Inflammatory macrophage treated with lipopolysaccharide for 4 hours (primary cell): Measurements from ENCODE around the gene RASGRP1.
"Not testable (repeated sequence)": the region's sequence is repeated elsewhere in the genome, so short reads cannot be mapped to it uniquely, and the experiment has no call there.

Source experiments
- DNase-seq: peaks from one replicate; pipeline ENCODE4 v3.0.0-alpha.2; 2020

The RASGRP1 gene

DNA sequence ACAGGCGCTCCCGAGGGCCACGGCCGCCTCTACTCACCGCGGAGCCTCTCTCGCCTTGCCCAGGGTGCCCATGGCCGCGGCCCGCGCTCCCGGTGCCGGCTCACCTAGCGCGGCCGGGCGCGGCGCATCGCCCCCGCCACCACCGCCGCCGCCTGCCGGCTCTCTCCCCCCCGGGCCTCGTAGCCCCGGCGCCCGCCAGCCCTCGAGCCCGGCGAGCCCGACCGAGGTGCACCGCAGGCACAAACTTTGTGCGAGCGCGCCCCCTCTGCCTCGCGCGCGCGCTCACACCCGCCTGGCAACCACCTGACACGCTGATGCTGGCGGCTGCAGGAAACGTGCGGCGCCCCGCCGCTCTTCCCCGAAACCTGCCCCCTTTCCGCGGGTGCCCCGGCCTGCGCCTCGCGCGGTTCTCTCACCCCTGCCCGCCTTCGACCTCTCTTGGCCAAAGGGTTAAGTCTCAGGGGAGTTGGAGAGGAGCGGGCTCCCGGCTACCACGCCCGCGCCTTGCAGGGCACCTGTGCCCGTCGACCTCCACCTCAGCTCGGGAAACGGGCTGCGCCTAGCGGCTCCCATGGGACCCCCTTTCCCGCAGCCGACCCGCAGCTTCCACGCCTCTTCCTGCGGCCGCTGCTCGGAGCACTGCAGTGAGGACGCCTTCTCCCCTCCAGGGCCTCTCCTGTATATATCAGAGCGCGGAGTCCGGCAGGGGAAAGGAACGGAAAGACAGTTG lies at the start of gene RASGRP1:
RASGRP1 (minus strand) TSS at position 258 of the 730 bp plus-strand sequence; CDS start at position 72, 186 bp downstream.
- peak; percentile 71 for DNase-seq

GRCh38 chr15:38613085-38613484 lies 48.5 kb upstream of the RASGRP1 start:
- no peak for DNase-seq

DNA sequence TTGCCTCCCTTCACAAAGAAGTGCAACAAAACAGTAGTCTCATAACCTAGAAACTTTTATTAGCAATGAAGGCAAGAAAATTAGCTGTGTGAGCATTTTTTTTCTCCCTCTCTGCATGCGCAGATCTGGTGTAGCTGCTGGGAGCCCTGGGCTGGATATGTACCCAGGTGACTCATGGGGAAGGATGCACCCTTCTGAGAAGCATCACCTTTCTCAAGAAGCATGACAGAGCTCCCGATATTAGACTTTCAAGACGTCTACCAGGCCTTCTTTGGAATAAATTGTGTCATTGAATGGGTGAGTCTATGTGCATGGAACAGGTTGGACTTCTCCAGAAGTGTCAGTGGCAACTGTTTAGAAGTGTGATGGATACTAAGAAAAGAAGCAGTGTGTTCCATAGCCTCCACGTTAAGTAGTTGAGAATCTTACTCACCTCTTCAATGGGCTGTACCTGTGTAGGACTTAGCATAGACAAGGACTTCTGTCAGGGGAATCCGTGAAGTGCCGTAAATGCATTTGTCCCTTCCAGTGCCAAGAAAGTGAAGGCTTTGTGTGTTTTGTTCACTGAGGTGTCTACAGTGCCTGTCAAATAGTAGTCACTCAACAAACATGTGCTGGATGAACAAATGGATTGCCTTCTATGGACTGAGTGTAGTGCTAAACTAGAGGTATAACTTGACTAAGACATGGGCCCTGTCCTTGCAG lies 47.7 kb upstream of the RASGRP1 start:
- DNase-seq, result no peak

GRCh38 chr15:38611228-38611627 lies 46.6 kb upstream of the RASGRP1 start:
- no peak for DNase-seq

- DNase-seq, result no peak
These were observed 46.1 kb upstream of the RASGRP1 start for GRCh38 chr15:38610748-38611147.

- no peak for DNase-seq
These were observed 44.6 kb upstream of the RASGRP1 start for GRCh38 chr15:38609097-38609738.

GRCh38 chr15:38608682-38609081 lies 44.1 kb upstream of the RASGRP1 start:
- no peak for DNase-seq

DNA sequence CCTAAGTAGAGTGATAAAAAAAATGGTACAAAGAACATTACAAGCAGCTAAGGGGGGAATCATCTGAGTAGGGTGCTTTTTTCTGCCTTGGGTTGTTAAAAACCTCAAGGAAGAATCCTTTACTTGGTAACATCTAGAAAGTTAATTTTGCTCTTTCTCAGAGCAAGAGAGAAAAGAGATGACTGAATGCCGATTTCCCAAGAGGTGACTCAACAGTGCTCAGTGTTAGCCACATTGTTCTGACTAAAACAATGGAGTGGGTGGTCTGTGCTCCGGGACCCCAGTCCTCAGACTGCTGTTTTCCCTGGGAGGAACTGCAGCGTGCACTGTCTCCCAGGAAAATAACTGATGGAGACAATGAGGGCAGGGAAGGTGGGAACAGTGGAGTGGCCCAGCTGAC lies 41.1 kb upstream of the RASGRP1 start:
- peak; percentile 62 for DNase-seq

DNA sequence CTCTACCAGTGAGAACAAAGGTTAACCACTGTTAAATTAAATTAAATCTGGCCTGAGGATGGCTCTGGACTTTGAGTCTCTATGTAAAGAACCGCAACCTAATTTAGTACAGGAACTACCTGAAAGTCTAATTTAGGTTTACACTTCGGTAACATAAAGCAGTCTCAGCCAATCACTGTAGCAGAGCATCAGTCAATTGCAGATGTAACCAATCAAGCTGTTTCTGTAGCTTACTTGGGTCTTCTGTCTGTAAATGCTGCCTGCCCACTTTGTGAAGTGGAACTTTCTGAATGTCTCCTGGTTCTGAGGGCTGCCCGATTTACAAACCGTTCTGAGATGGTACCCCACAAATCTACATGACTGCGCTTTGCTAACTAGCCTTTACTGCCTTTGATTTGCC lies 39.1 kb upstream of the RASGRP1 start:
- no peak for DNase-seq

DNA sequence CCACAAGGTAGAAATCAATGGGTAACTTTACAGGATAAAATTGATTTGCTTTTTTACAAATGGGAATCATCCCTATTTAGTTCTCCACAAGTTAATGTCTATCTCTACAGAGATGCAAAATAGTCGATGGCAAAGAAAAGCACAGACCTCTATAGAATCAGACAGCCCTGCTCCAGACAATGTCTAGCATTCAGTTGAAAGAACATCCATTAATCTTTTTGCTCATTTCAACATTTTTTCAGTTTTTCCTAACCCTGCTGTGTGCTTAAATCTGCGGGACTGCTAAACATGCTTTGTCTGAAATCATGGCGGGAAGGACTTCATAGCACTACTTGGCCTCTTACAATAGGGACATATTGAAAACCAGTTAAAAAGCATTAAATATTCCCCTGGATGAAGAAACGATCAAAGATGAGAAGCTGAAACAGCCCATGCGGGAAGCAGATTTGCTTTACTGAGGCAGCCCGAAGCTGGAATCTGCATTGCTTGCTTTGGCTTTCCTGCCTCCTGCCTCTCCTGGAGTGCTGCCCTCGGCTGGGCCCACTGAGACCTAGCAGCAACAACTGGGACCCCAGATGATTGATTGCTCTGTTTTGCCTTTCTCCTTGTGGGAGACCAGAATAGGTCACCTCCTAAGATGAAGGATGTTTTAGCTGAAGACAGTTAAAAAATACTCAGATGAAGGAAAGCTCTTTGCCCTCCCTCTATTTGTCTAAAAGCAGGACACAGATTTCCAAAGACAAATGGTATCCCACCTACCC lies 38.5 kb upstream of the RASGRP1 start:
- DNase-seq, result no peak

- no peak for DNase-seq
These were observed 35.6 kb upstream of the RASGRP1 start for GRCh38 chr15:38600236-38600635.

GRCh38 chr15:38598749-38599148 lies 34.1 kb upstream of the RASGRP1 start:
- DNase-seq, result no peak

- DNase-seq, result no peak
These were observed 32.7 kb upstream of the RASGRP1 start for GRCh38 chr15:38597219-38597800.

GRCh38 chr15:38593524-38593923 lies 28.9 kb upstream of the RASGRP1 start:
- DNase-seq, result no peak

DNA sequence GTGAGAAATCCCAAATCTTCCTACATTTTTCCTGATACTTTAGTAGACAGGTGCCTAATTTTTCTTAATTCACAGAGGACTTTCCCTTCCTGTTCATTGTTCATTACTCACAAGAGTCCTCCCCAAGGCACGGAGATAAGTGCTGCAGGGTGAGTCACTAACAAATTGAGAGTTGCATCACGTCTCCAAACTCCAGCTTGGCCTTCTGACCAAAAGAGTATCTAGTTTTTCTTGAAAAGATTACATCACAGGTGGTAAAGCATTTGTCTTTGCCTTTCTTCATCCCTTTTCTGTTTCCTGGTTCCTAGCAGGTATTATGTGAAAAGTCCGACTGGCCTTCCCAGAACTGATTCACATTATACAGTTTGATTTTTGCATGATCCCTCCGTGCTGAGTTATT lies 24.9 kb upstream of the RASGRP1 start:
- DNase-seq, result peak; percentile 88

- DNase-seq, result no peak
These were observed 24.1 kb upstream of the RASGRP1 start for GRCh38 chr15:38588672-38589071.

- peak; percentile 50 for DNase-seq
These were observed 22.6 kb upstream of the RASGRP1 start for GRCh38 chr15:38587214-38587613.

DNA sequence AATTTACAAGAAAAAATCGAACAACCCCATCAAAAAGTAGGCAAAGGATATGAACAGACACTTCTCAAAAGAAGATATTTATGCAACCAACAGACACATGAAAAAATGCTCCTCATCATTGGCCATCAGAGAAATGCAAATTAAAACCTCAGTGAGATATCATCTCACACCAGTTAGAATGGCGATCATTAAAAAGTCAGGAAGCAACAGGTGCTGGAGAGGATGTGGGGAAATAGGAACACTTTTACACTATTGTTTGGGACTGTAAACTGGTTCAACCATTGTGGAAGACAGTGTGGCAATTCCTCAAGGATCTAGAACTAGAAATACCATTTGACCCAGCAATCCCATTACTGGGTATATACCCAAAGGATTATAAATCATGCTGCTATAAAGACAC lies 21.4 kb upstream of the RASGRP1 start:
- DNase-seq, result not testable (repeated sequence)

DNA sequence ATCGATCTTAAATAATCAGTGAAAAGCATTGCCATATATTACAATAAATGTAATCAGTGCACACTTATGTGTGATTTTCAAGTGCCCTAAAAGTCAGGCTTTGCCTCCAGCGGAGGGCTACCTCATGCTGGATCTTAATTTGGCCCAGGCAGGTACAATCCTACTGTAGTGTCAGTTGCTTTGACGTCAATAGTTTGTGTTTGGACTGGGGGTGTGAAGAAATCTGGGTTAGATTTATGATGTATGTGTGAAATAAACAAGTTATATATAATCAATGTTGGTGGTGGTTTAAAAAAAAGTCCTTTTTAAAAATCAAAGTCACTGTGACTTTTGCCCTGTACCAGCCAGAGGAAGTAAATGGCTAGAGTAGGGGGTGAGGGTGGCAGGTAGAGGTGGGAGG lies 14.0 kb upstream of the RASGRP1 start:
- no peak for DNase-seq

DNA sequence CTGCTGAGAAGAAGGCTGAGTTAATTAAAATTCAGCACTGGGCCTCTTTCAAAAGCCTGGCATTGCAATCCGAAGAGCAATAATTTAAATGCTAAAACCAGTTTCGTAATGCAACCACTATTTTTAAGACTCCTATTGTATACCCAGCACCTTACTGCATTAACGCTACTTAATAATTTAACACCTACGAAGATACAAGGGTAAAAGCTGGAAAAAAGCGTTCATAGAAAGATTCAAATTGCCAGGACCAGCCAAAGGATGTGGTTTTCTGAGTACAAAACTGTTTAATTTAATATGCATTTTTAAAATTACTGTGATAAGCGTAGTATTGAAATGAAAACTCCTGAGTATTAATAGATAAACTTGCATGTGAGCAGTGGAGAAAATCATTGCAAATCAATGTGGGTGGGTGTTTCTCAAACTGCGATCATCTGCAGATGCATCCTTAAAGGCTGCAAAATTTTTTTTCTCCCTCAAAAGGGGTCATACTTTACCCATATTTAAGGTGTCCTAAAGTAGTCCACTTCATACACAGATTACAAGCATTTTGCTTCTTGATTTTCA lies 12.9 kb upstream of the RASGRP1 start:
- no peak for DNase-seq

- DNase-seq, result no peak
These were observed 12.2 kb upstream of the RASGRP1 start for GRCh38 chr15:38576837-38577236.

DNA sequence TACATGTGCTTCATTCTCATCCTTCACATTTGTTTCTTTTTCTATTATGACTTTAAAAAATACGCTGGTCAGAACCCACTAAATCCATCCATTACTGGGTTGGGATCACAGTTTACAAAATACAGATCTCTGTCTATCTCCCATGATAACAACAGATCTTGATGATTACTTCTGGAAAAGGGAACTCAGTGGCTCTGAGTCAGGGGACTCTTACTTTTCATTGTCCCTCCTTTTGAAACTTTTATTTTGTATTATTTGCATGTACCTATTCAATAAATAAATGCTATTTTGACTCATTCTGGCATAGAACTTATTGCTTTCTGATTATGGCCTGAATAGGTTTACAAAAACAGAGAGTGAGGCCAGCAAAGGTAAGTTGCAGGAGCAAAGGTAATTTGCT lies 11.6 kb upstream of the RASGRP1 start:
- DNase-seq, result no peak

DNA sequence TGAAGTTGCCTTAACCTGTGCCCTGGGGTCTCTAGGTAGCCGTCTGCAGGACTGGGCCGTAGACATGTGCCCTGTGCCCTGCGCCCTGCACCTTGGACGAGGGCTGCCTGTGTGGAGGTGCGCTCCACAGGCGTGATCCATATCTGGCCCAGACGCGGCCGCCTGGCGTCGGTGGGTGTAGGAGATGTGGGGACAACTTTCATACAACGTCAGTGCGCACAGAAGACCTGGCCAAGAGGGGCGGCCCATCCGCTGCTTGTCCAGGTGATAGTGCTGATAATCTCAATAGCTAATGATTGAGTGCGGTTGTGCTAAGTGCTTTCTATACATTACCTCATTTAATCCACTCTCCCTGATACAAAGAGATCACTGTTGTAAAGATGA lies 665 bp upstream of the RASGRP1 start:
- no peak for DNase-seq
